Retinal pigment epithelial cell (primary cell): ENCODE data around the gene RSRP1.
"Not testable (repeated sequence)": the region's sequence is repeated elsewhere in the genome, so short reads cannot be mapped to it uniquely, and the experiment has no call there.

Experiments
- DNase-seq: peaks from one replicate; pipeline ENCODE4 v3.0.0-alpha.2; 2010; ENCODE audit warnings: low read depth
- H3K4me3 ChIP-seq: 2 replicates; pipeline ENCODE4 v1.5.1; 2011; ENCODE audit warnings: mild to moderate bottlenecking, low read length, control low read depth, moderate library complexity
- CTCF ChIP-seq: conservative IDR thresholded peaks from 2 replicates; pipeline ENCODE4 v1.5.1; 2011; ENCODE audit warnings: low read depth, low read length, control low read depth, inconsistent platforms

RSRP1 gene

GRCh38 chr1:25247024-25247828 is at the start of gene RSRP1:
RSRP1 (minus strand) TSS chr1:25247454; CDS start chr1:25246963, 491 bp downstream.
- peak; percentile 79 for DNase-seq
- no peak for TF ChIP-seq CTCF
- H3K4me3 ChIP-seq, result peak within 1 kb of the TSS; percentile 99

GRCh38 chr1:25296501-25296900 is 49.2 kb upstream of the RSRP1 start:
- H3K4me3 ChIP-seq, DNase-seq: not testable (repeated sequence)

GRCh38 chr1:25294889-25295826 is 47.9 kb upstream of the RSRP1 start:
- H3K4me3 ChIP-seq, DNase-seq: not testable (repeated sequence)

- H3K4me3 ChIP-seq, DNase-seq: not testable (repeated sequence)
Measured at GRCh38 chr1:25293426-25293825, 46.2 kb upstream of the RSRP1 start.

- H3K4me3 ChIP-seq, DNase-seq: not testable (repeated sequence)
- TF ChIP-seq CTCF, result peak; percentile 8
Measured at GRCh38 chr1:25290043-25290442, 42.8 kb upstream of the RSRP1 start.

- DNase-seq, H3K4me3 ChIP-seq: not testable (repeated sequence)
Measured at GRCh38 chr1:25288573-25289101, 41.4 kb upstream of the RSRP1 start.

GRCh38 chr1:25287164-25287563 is 39.9 kb upstream of the RSRP1 start:
- H3K4me3 ChIP-seq, result not testable (repeated sequence)

GRCh38 chr1:25285862-25286261 is 38.6 kb upstream of the RSRP1 start:
- H3K4me3 ChIP-seq, DNase-seq: not testable (repeated sequence)

More at GRCh38 chr1:25287164-25287563, 39.9 kb upstream of the RSRP1 start:
- DNase-seq, result not testable (repeated sequence)

- not testable (repeated sequence) for H3K4me3 ChIP-seq, DNase-seq
Measured at GRCh38 chr1:25279693-25280111, 32.4 kb upstream of the RSRP1 start.

- not testable (repeated sequence) for H3K4me3 ChIP-seq, DNase-seq
Measured at GRCh38 chr1:25278790-25279189, 31.5 kb upstream of the RSRP1 start.

- H3K4me3 ChIP-seq, DNase-seq: not testable (repeated sequence)
Measured at GRCh38 chr1:25278358-25278757, 31.1 kb upstream of the RSRP1 start.

GRCh38 chr1:25277295-25277694 is 30.0 kb upstream of the RSRP1 start:
- not testable (repeated sequence) for H3K4me3 ChIP-seq, DNase-seq

GRCh38 chr1:25275648-25276047 is 28.4 kb upstream of the RSRP1 start:
- H3K4me3 ChIP-seq, DNase-seq: not testable (repeated sequence)

GRCh38 chr1:25272238-25272637 is 25.0 kb upstream of the RSRP1 start, which contains the start of gene RHD:
RHD (plus strand) TSS chr1:25272509; CDS start chr1:25272548, 39 bp downstream.
- H3K4me3 ChIP-seq, DNase-seq: not testable (repeated sequence)

- H3K4me3 ChIP-seq, result peak overlapping the region; percentile 6
- not testable (repeated sequence) for DNase-seq
Measured at GRCh38 chr1:25268143-25268760, 21.0 kb upstream of the RSRP1 start.
